Measurements from ENCODE around the gene UBE2D1.

DNA sequence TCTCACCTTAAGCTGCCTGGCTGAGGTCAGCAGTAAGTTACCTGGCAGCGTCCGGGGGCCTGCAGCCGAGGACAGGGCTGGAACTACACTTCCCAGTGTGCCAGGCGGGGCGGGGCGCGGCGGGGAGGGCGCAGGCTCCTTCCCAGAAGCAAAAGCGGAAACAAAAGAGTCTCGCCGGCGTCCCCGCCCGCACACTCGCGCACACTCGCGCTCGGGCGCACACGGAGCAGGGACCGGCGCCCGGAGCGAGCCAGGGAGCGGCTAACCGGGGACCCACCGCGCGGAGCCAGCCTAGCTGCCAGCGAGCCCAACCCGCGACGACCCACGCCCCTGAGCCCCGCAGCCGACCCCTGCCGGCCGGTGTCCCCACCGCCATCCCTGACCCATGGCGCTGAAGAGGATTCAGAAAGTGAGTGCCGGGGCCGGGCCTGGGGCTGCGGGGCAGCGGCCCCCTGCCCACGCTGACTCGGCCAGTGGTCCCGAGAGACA, at the start of gene UBE2D1:
- TF ChIP-seq MAX (IDR thresholded peaks at IDR 0.05; ENCODE audit: insufficient read depth, insufficient read length) (no peak), EZH2 (IDR thresholded peaks at IDR 0.05; ENCODE audit: borderline replicate concordance, low read depth, low read length, severe bottlenecking) (no peak), FOS (IDR thresholded peaks at IDR 0.05; ENCODE audit: borderline replicate concordance, insufficient read depth, low read length) (no peak), POLR2A (IDR thresholded peaks at IDR 0.05; ENCODE audit: low read depth, low read length) (peak; percentile 92), GATA2 (IDR thresholded peaks at IDR 0.05; ENCODE audit: insufficient read depth, insufficient read length, low read depth, low read length) (no peak), POLR2AphosphoS5 (IDR thresholded peaks at IDR 0.05; ENCODE audit: insufficient read depth, low read depth, low read length) (peak; percentile 92), JUN (IDR thresholded peaks at IDR 0.05; ENCODE audit: borderline replicate concordance, insufficient read depth, insufficient read length, low read depth) (no peak)
- TF ChIP-seq, protein P1, sequence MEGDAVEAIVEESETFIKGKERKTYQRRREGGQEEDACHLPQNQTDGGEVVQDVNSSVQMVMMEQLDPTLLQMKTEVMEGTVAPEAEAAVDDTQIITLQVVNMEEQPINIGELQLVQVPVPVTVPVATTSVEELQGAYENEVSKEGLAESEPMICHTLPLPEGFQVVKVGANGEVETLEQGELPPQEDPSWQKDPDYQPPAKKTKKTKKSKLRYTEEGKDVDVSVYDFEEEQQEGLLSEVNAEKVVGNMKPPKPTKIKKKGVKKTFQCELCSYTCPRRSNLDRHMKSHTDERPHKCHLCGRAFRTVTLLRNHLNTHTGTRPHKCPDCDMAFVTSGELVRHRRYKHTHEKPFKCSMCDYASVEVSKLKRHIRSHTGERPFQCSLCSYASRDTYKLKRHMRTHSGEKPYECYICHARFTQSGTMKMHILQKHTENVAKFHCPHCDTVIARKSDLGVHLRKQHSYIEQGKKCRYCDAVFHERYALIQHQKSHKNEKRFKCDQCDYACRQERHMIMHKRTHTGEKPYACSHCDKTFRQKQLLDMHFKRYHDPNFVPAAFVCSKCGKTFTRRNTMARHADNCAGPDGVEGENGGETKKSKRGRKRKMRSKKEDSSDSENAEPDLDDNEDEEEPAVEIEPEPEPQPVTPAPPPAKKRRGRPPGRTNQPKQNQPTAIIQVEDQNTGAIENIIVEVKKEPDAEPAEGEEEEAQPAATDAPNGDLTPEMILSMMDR (IDR thresholded peaks at IDR 0.05; ENCODE audit: extremely low read depth in 1 of 2, insufficient read depth in 1 of 2, low read depth in 1 of 2, low read length in 2 of 2): no peak
